GM06990 (cell line): ENCODE data around the gene ST8SIA1.
"Not testable (repeated sequence)": the region's sequence is repeated elsewhere in the genome, so short reads cannot be mapped to it uniquely, and the experiment has no call there.

Experiments
- DNase-seq: peaks from one replicate; pipeline ENCODE4 v3.0.0-alpha.2; 2011; ENCODE audit not compliant: insufficient read length; ENCODE audit errors: extremely low read depth
- H3K27me3 ChIP-seq: replicated peaks from 2 replicates; pipeline ENCODE4 v1.6.0; 2011; ENCODE audit warnings: low read length; ENCODE audit not compliant: control insufficient read depth, insufficient read depth
- H3K36me3 ChIP-seq: 2 replicates; pipeline ENCODE4 v1.5.1; 2011; ENCODE audit warnings: low read length; ENCODE audit not compliant: control insufficient read depth, insufficient read depth
- H3K4me3 ChIP-seq: replicated peaks from 2 replicates; pipeline ENCODE4 v1.5.1; 2011; ENCODE audit warnings: low read depth, mild to moderate bottlenecking, control low read depth, low read length
- TF ChIP-seq, protein P1 (sequence below): IDR thresholded peaks from 2 replicates; pipeline ENCODE4 v1.5.1; 2011; ENCODE audit warnings: low read length, control low read depth, mild to moderate bottlenecking, inconsistent platforms; ENCODE audit not compliant: insufficient read depth, poor library complexity, severe bottlenecking

ST8SIA1 gene

DNA sequence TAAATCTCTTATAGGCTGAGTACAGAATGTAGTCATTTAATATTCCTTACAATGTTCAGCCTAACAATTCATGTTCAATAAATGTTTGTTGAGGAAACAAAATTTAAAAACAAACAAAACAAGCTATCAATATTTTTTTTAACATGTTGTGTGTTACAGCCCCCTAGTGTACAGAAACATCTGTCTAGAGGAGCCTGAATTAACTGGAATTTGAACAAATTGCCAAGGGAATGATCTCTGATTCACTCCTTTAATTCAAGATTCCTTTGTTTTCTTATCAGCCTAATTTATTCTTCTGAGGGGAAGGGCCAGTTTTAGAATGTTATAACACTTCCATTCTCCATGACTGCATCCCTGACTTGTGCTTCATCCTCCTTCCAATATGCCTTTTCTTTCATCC lies 161.3 kb downstream of the ST8SIA1 start:
- Histone ChIP-seq H3K36me3 (no peaks in the 10 kb centered on the region), H3K27me3 (no peaks in the 10 kb centered on the region), H3K4me3 (no peak overlapping the region)
- no peak for DNase-seq
- TF ChIP-seq, protein P1, sequence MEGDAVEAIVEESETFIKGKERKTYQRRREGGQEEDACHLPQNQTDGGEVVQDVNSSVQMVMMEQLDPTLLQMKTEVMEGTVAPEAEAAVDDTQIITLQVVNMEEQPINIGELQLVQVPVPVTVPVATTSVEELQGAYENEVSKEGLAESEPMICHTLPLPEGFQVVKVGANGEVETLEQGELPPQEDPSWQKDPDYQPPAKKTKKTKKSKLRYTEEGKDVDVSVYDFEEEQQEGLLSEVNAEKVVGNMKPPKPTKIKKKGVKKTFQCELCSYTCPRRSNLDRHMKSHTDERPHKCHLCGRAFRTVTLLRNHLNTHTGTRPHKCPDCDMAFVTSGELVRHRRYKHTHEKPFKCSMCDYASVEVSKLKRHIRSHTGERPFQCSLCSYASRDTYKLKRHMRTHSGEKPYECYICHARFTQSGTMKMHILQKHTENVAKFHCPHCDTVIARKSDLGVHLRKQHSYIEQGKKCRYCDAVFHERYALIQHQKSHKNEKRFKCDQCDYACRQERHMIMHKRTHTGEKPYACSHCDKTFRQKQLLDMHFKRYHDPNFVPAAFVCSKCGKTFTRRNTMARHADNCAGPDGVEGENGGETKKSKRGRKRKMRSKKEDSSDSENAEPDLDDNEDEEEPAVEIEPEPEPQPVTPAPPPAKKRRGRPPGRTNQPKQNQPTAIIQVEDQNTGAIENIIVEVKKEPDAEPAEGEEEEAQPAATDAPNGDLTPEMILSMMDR, result no peak

DNA sequence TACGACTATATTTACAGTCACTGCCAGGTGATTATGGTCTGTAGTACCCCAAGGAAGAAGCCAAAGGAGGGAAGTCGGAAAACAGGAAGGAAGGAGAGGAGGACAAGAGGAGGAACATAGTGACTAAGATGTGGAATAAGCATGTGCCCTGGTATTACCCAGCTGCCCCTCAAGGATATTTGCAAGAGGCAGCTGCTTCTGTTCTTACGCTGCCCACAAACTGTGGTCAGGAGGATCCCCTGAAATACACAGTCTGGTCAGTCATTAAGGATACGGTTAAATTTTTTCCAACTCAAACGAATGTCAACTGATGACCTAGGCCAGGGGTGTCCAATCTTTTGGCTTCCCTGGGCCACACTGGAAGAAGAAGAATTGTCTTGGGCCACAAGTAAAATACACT lies 162.0 kb downstream of the ST8SIA1 start:
- H3K36me3 ChIP-seq, result no peaks in the 10 kb centered on the region
- no peaks in the 10 kb centered on the region for H3K27me3 ChIP-seq
- H3K4me3 ChIP-seq, result no peak overlapping the region
- DNase-seq, result no peak
- TF ChIP-seq, protein P1, result no peak

DNA sequence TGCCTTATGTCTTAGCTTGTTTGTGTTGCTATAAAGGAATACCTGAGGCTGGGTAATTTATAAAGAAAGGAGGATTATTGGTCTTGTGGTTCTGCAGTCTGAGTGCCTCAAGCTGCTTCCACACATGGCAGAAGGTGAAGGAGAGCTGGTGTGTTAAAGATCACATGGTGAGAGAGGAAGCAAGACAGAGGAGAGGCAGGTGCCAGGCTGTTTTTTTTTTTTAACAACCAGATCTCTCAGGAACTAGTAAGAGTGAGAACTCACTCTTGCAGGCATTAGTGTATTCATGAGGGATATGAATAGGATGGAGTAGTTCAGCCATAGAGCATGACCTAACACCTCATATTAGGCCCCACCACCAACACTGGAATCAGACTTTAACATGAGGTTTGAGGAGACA lies 165.1 kb downstream of the ST8SIA1 start:
- TF ChIP-seq, protein P1, result no peak
- H3K36me3 ChIP-seq, result no peaks in the 10 kb centered on the region
- DNase-seq, result no peak
- no peak overlapping the region for H3K4me3 ChIP-seq
- H3K27me3 ChIP-seq, result no peaks in the 10 kb centered on the region

DNA sequence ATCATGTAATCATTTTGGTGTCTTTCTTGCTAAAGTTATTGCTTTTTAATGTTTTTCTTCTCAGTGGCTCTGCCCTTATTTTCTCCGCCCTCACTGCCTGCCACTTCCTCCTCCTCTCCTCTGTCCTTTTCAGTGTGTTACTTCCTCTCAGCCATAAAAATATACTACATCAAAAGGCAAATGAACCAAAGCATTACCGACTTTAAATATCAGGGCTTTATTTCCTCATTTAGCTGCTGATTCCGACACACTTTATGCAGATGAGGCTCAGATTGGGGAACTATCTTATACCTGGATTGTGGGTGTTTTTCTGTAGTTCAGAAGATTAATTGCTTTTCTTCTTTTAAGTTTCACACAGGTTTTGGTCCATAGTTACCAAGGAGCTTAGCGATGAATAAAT lies 170.4 kb downstream of the ST8SIA1 start:
- DNase-seq, result no peak

DNA sequence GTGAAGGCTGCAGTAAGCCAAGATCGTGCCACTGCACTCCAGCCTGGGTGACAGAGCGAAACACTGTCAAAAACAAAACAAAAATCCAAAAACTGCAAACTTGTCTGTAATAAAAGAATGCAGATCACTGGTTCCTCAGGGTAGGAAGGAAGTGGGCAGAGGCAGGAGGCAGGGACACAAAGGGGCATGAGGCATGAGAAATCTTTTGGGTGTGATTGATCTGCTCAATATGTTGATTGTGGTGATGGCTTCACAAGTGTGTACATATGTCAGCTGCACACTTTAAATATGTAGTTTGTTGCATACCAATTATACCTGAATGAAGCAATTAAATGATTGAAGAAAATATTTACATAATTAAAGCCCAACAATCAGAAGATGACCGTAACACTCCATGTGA lies 170.9 kb downstream of the ST8SIA1 start:
- TF ChIP-seq, protein P1, result no peak
- Histone ChIP-seq H3K36me3 (no peaks in the 10 kb centered on the region), H3K4me3 (no peak overlapping the region), H3K27me3 (no peaks in the 10 kb centered on the region; the same call in 1 of the 2 replicates)
- no peak for DNase-seq

More for the DNA sequence above, 170.4 kb downstream of the ST8SIA1 start:
- Histone ChIP-seq H3K36me3 (no peaks in the 10 kb centered on the region), H3K4me3 (no peak overlapping the region), H3K27me3 (no peaks in the 10 kb centered on the region; the same call in 1 of the 2 replicates)
- TF ChIP-seq, protein P1, result no peak

DNA sequence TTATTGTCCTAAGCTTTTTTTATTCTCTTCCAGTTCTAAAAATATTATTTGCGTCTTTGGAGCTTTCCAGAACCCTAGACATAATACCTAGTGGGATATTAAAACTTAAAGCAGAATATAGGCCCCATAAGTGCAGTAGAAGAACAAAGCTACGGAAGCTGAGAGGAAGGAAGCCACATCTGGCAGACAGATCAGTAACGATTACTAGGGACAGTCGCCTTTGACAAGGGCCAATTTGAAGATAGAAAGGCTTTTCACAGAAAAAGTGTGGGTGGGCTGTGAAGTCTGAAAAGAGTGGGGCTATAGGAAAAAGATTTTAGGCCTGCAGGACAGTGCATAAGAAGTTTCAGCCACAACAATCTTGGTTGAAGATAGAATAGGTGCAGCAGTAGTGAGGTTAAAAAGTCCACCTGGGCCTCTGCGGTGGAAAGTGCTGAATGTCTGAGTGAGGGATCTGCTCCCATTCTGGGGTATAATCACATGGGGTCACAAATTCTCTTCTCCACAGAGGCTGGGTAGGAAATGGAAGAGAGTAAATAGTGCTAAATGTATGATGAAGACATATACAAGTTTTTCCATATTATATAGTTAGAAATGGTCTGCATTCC lies 174.0 kb downstream of the ST8SIA1 start:
- H3K4me3 ChIP-seq, result no peak overlapping the region
- no peaks in the 10 kb centered on the region for H3K36me3 ChIP-seq
- no peaks in the 10 kb centered on the region; the same call in 1 of the 2 replicates for H3K27me3 ChIP-seq
- no peak for DNase-seq
- TF ChIP-seq, protein P1, result no peak

DNA sequence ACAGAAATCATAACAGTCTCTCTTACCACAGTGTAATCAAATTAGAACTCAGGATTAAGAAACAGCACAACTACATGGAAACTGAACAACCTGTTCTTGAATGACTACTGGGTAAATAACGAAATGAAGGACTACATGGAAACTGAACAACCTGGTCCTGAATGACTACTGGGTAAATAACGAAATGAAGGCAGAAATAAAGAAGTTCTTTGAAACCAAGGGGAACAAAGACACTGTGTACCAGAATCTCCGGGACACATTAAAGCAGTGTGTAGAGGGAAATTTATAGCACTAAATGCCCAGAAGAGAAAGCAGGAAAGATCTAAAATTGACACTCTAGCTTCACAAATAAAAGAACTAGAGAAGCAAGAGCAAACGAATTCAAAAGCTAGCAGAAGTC lies 185.2 kb downstream of the ST8SIA1 start:
- not testable (repeated sequence) for H3K36me3 ChIP-seq, H3K4me3 ChIP-seq, DNase-seq, H3K27me3 ChIP-seq

DNA sequence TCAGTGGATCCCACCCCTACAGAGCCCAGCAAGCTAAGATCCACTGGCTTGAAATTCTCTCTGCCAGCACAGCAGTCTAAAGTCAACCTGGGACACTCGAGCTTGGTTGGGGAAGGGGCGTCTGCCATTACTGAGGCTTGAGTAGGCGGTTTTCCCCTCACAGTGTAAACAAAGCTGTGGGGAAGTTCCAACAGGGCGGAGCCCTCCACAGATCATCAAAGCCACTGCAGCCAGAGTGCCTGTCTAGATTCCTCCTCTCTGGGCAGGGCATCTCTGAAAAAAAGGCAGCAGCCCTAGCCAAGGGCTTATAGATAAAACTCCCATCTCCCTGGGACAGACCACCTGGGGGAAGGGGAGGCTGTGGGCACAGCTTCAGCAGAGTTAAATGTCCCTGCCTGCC lies 187.8 kb downstream of the ST8SIA1 start:
- not testable (repeated sequence) for DNase-seq, H3K36me3 ChIP-seq, H3K4me3 ChIP-seq, H3K27me3 ChIP-seq
